ENCODE results near the gene GNAT2.

GNAT2 gene

GRCh38 chr1:109611308-109611990 is 8.0 kb downstream of the GNAT2 start:
- H3K4me1 ChIP-seq (ENCODE audit: control insufficient read depth, insufficient read depth, low read length): no peaks in the 10 kb centered on the region

DNA sequence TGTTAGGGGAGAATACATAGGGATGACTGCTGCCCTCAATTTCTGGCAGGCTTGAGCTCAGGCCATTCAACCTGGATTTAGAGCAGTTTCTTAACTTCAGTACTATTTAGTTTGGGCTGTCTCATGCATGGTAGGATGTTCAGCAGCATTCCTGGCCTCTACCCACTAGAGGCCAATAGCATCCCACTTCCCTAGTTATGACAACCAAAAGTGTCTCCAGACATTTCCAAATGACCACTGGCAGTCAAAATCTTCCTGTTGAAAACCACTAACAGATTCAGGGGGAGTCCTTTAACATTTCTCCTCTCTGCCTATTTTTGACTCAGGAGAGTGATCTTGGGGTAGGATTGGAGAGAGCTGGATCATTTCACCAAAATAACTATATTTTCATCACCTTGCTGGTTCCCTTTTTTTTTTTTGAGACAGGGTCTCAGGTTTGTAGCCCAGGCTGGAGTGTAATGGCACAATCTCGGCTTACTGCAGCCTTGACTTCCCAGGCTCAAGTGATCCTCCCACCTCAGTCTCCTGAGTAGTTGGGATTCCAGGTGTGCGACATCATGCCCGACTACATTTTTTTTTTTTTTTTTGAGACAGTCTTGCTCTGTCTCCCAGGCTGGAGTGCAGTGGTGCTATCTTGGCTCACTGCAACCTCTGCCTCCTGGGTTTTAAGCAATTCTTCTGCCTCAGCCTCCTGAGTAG is 8.7 kb downstream of the GNAT2 start:
- CTCF ChIA-PET: interaction anchor here (0.6 to 1.4 kb wide), 7 partner anchors 19 to 374 kb away, joined by 3 to 8 read pairs (median 4); partner anchors contain the start of gene AHCYL1
- H3K36me3 ChIP-seq (ENCODE audit: control insufficient read depth in 2 of 2, insufficient read depth in 1 of 2, low read length in 2 of 2): no peaks in the 10 kb centered on the region
- no peak overlapping the region for H3K4me3 ChIP-seq (ENCODE audit: low read depth, low read length)
- POLR2A ChIA-PET: interaction anchor here (1.2 kb wide), 1 partner anchor 9 kb away, joined by 3 read pairs; the partner anchor contains the start of genes AMPD2 and GNAT2
- no peaks in the 10 kb centered on the region for H3K4me1 ChIP-seq (ENCODE audit: control insufficient read depth, insufficient read depth, low read length)
- no peaks in the 10 kb centered on the region for H3K9me3 ChIP-seq (ENCODE audit: control insufficient read depth, insufficient read depth, low read depth, low read length)
- no peak overlapping the region for H3K27ac ChIP-seq (ENCODE audit: extremely low read depth, low read depth, low read length)
- TF ChIP-seq REST (tag by site-specific recombination; IDR thresholded peaks at IDR 0.05) (no peak), SP3 (tag by site-specific recombination; IDR thresholded peaks at IDR 0.05) (no peak), ZNF19 (tag by site-specific recombination; IDR thresholded peaks at IDR 0.05; ENCODE audit: low read depth) (no peak), ZNF701 (tag by site-specific recombination; IDR thresholded peaks at IDR 0.05) (no peak), ZNF624 (tag by site-specific recombination; IDR thresholded peaks at IDR 0.05) (no peak), EGR2 (tag by site-specific recombination; IDR thresholded peaks at IDR 0.05; ENCODE audit: low read depth) (0 out of 2 replicates have a peak, but pooled peaks have one; percentile 38), SETDB1 (IDR thresholded peaks at IDR 0.05; ENCODE audit: insufficient read length, low read length) (no peak)
- TF ChIP-seq, protein P1, sequence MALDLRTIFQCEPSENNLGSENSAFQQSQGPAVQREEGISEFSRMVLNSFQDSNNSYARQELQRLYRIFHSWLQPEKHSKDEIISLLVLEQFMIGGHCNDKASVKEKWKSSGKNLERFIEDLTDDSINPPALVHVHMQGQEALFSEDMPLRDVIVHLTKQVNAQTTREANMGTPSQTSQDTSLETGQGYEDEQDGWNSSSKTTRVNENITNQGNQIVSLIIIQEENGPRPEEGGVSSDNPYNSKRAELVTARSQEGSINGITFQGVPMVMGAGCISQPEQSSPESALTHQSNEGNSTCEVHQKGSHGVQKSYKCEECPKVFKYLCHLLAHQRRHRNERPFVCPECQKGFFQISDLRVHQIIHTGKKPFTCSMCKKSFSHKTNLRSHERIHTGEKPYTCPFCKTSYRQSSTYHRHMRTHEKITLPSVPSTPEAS (tag by site-specific recombination; IDR thresholded peaks at IDR 0.05): no peak
- TF ChIP-seq, protein P2, sequence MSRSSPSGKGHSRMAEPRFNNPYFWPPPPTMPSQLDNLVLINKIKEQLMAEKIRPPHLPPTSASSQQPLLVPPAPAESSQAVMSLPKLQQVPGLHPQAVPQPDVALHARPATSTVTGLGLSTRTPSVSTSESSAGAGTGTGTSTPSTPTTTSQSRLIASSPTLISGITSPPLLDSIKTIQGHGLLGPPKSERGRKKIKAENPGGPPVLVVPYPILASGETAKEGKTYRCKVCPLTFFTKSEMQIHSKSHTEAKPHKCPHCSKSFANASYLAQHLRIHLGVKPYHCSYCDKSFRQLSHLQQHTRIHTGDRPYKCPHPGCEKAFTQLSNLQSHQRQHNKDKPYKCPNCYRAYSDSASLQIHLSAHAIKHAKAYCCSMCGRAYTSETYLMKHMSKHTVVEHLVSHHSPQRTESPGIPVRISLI (tag by site-specific recombination; IDR thresholded peaks at IDR 0.05): peak; percentile 95

More at GRCh38 chr1:109611308-109611990, 8.0 kb downstream of the GNAT2 start:
- POLR2A ChIA-PET: interaction anchor here (0.8 to 1.2 kb wide), 2 partner anchors 8 to 9 kb away, joined by 3 read pairs; partner anchors contain the start of genes AMPD2 and GNAT2
- CTCF ChIA-PET: interaction anchor here (0.6 to 1.4 kb wide), 5 partner anchors 19 to 373 kb away, joined by 3 to 6 read pairs (median 4); partner anchors contain the start of gene AHCYL1
- Histone ChIP-seq H3K27ac (ENCODE audit: extremely low read depth, low read depth, low read length) (no peak overlapping the region), H3K4me3 (ENCODE audit: low read depth, low read length) (no peak overlapping the region), H3K36me3 (ENCODE audit: control insufficient read depth in 2 of 2, insufficient read depth in 1 of 2, low read length in 2 of 2) (no peaks in the 10 kb centered on the region), H3K9me3 (ENCODE audit: control insufficient read depth, insufficient read depth, low read depth, low read length) (no peaks in the 10 kb centered on the region)
- TF ChIP-seq ZNF530 (tag by site-specific recombination; IDR thresholded peaks at IDR 0.05; ENCODE audit: low read depth): no peak
- no peak for TF ChIP-seq TSHZ1 (tag by site-specific recombination; IDR thresholded peaks at IDR 0.05; ENCODE audit: borderline replicate concordance)
- no peak for TF ChIP-seq ZNF488 (tag by site-specific recombination; IDR thresholded peaks at IDR 0.05)
- TF ChIP-seq ZNF600 (tag by site-specific recombination; IDR thresholded peaks at IDR 0.05): no peak
- TF ChIP-seq ZNF335 (tag by site-specific recombination; conservative IDR thresholded peaks at IDR 0.05): 0 out of 2 replicates have a peak, but pooled peaks have one; percentile 9
- TF ChIP-seq ZNF174 (tag by site-specific recombination; IDR thresholded peaks at IDR 0.05): no peak
- TF ChIP-seq SP7 (tag by site-specific recombination; IDR thresholded peaks at IDR 0.05): 0 out of 2 replicates have a peak, but pooled peaks have one; percentile 5
- TF ChIP-seq ZNF704 (tag by site-specific recombination; IDR thresholded peaks at IDR 0.05): no peak
